Urinary bladder (tissue), 4 donors: ENCODE results near the gene RAB39A. TPM values are rescaled to one million over a fixed set of nuclear protein-coding genes. Genes with fewer than 3 reads are reported as not detected.

Experiments used
- DNase-seq: peaks from one replicate; pipeline ENCODE4 v3.0.0-alpha.2; 2015; ENCODE audit errors: extremely low spot score
- H3K27ac ChIP-seq: one replicate; pipeline ENCODE4 v1.5.1; 2013; ENCODE audit warnings: low read depth, mild to moderate bottlenecking, moderate library complexity
- H3K36me3 ChIP-seq: one replicate; pipeline ENCODE4 v1.6.1; 2013; ENCODE audit warnings: mild to moderate bottlenecking, moderate library complexity; ENCODE audit not compliant: insufficient read depth
- H3K4me1 ChIP-seq: one replicate; pipeline ENCODE4 v1.6.1; 2013; ENCODE audit warnings: mild to moderate bottlenecking, moderate library complexity; ENCODE audit not compliant: insufficient read depth
- H3K4me3 ChIP-seq: one replicate; pipeline ENCODE4 v1.5.1; 2013; ENCODE audit warnings: low read depth, low read length
- WGBS: extraction: QIAGEN DNeasy Blood & Tissue Kit; methylation state at CpG from one replicate; pipeline ENCODE4 v1.1.7; 2013; 5-methylcytosine and 5-hydroxymethylcytosine counted together
- polyA plus RNA-seq: library from polyadenylated mRNA; stranded (reverse); fragments of 200-250 nt; gene quantifications from one replicate; pipeline ENCODE4 v1.2.3, GENCODE V29; 2013
- total RNA-seq: library from RNA; depleted of rRNA; stranded (reverse); fragments of >200 nt; gene quantifications from one replicate; pipeline ENCODE4 v1.2.3, GENCODE V29; 2014
- donor health status: healthy with polysubstance abuse.
- donor health status: healthy.

Gene RAB39A
- total and polyA plus RNA-seq, 2 donors = 0.27 to 4.0 TPM

DNA sequence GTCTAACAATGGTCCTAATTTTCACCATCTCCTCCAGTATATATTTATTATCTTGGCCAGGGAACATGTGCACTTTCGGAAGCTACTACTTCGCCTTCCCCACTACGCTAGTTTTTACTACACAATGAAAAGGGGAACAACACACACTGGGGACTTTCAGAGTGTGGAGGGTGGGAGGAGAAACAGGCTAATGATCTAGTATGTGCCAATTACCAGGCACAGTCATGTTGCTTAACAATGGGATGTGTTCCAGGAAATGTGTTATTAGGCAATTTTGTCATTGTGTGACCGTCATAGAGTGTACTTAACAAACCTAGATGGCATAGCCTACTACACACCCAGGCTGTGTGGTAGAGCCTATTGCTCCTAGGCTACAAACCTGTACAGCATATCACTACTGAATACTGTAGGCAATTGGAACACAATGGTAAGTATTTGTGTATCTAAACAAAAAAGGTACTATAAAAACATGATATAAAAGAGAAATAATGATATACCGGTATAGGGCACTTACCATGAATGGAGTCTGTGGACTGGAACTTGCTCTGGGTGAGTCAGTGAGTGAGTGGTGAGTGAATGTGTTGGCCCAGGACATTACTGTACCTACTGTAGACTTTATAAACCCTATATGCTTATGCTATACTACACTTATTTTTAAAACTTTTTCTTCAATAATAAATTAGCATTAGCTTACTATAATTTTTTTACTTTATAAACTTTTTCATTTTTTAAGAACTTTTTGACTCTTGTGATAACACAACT, 60.3 kb downstream of the RAB39A start:
- no peak overlapping the region for H3K4me3 ChIP-seq
- no peak overlapping the region for H3K27ac ChIP-seq
- DNase-seq = no peak
- WGBS = 85% methylated on average over 5 of the region's 5 CpGs
- no peaks in the 10 kb centered on the region for H3K4me1 ChIP-seq
- no peaks in the 10 kb centered on the region for H3K36me3 ChIP-seq

DNA sequence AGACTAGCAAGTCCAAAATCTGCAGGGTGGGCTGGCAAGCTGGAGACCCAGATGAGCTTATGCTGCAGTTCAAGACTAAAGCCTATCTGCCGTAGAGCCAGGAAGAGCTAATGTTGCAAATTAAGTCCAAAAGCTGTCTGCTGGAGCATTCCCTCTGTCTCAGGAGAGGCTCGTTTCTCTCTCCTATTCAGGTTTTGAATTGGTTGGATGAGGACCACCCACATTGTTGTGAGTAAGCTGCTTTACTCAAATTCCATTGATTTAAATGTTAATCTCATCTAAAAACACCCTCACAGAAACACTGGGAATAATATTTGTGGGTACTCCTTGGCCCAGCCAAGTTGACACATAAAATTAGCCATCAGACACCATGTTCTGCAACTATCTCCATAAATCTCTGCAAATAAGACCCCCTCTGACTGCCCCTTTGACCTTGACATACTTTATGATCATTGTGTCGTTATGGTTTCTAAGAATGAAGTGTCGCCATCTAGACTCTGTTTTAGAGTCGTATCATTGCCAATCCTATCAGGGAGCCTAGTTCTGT, 63.7 kb downstream of the RAB39A start:
- no peak for DNase-seq
- WGBS = 42% methylated on average over 5 of the region's 5 CpGs
- Histone ChIP-seq H3K27ac (no peak overlapping the region), H3K36me3 (no peaks in the 10 kb centered on the region), H3K4me3 (no peak overlapping the region), H3K4me1 (no peaks in the 10 kb centered on the region)

DNA sequence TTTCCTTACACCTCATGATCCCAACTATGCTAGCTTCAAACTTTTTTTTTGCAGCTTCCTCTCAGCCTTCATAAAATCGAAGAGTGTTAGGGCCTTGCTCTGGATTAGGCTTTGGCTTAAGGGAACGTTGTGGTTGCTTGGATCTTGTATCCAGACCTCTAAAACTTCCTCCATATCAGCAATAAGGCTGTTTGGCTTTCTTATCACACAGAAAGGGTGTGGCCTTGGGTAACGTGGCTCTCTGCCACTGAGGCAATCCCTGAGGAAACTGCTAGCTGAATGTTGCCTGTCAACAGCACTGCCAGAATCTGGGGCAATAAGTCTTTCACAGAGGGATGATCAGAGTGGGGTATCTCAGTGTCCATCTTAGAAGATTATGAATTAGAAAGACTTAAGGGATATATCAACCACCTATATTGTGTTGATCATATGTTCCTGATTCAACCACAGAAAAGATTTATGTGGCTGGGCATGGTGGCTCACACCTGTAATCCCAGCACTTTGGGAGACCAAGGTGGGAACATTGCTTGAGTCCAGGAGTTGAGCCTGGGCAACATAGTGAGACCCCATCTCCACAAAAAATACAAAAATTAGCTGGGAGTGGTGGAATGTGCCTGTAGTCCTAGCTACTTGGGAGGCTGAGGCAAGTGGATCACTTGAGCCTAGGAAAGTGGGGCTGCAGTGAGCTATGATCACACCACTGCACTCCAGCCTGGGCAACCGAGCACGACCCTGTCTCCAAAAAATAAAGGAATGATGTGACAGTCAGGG, 67.9 kb downstream of the RAB39A start:
- H3K27ac ChIP-seq = no peak overlapping the region
- WGBS = 29% methylated on average over 5 of the region's 5 CpGs
- no peak overlapping the region for H3K4me3 ChIP-seq
- H3K36me3 ChIP-seq = no peaks in the 10 kb centered on the region
- DNase-seq = no peak
- no peaks in the 10 kb centered on the region for H3K4me1 ChIP-seq

DNA sequence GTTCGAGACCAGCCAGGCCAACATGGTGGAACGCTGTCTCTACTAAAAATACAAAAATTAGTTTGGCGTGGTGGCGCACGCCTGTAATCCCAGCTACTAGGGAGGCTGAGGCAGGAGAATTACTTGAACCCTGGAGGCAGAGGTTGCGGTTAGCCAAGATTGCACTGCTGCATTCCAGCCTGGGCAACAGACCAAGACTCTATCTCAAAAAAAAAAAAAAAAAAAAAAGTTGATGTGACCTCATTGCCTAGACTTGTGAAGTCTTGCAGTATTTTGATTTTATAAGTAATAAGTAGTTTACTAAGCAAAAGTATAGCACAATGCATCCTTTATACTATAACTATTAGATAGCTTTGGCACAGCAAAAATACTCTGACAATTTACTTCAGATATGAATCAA, 70.5 kb downstream of the RAB39A start:
- DNase-seq = no peak
- Histone ChIP-seq H3K4me1 (no peaks in the 10 kb centered on the region), H3K36me3 (no peaks in the 10 kb centered on the region), H3K27ac (no peak overlapping the region), H3K4me3 (no peak overlapping the region)
- WGBS = 94% methylated on average over 6 of the region's 6 CpGs

GRCh38 chr11:107999759-108000455, 71.7 kb downstream of the RAB39A start:
- H3K4me3 ChIP-seq = no peak overlapping the region
- H3K27ac ChIP-seq = no peak overlapping the region
- DNase-seq = no peak
- 33% methylated on average over 6 of the region's 6 CpGs for WGBS
- no peaks in the 10 kb centered on the region for H3K4me1 ChIP-seq
- H3K36me3 ChIP-seq = no peaks in the 10 kb centered on the region

DNA sequence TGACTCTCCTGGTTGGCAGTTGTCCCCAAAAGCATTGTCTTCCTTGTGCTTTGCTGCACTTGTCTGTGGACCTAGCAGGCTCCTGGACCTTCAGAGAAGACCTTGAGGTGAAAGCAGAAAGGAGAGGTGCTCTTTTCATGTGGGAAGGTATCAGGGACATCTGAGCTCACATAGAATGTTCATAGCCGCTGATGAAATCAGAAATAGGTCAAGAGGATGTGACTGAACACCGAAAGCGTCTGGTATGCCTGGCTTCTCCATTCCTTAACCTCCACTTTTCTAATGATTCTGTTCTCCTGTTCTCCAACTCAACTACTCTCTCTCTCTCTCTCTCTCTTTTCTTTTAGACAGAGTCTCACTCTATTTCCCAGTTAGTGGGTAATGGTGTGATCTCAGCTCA, 74.2 kb downstream of the RAB39A start:
- 90% methylated on average over 3 of the region's 3 CpGs for WGBS
- no peak overlapping the region for H3K27ac ChIP-seq
- H3K4me1 ChIP-seq = no peaks in the 10 kb centered on the region
- no peak for DNase-seq
- no peaks in the 10 kb centered on the region for H3K36me3 ChIP-seq
- no peak overlapping the region for H3K4me3 ChIP-seq

DNA sequence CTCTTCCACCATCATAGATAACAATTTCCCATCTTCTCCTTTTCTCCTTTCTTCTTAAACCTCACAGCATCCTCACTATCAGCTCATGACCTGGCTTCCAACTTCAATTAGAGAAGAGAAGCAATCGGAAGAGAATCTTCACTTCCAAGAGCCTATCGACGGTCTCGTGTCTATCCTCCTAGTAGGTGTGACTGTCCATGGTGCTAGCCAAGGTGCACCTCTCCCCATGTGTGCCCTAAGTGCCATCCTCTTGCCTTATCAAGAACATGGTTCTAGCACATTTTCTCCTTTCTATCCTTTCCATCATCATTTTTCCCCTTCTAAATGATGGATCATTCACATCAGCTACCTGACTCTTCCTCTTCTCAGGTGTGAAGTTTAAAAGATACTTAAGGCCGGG, 75.4 kb downstream of the RAB39A start:
- H3K4me1 ChIP-seq = no peaks in the 10 kb centered on the region
- H3K27ac ChIP-seq = no peak overlapping the region
- no peaks in the 10 kb centered on the region for H3K36me3 ChIP-seq
- 89% methylated on average over 5 of the region's 5 CpGs for WGBS
- DNase-seq = no peak
- no peak overlapping the region for H3K4me3 ChIP-seq

DNA sequence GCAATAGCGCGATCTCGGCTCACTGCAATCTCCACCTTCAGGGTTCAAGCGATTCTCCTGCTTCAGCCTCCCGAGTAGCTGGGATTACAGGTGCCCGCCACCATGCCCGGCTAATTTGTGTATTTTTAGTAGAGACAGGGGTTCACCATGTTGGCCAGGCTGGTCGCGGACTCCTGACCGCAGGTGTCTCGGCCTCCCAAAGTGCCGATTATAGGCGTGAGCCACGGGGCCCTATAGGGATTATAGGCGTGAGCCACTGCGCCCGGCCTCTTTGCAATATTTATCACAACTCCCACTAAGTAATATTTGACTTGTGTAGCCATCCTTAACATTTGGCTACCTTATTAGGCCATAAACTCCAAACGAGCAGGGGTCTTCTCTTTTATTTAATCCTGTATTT, 79.6 kb downstream of the RAB39A start:
- no peak for DNase-seq
- WGBS = 94% methylated on average over 18 of the region's 18 CpGs
- H3K4me1 ChIP-seq = no peaks in the 10 kb centered on the region
- no peak overlapping the region for H3K4me3 ChIP-seq
- H3K36me3 ChIP-seq = no peaks in the 10 kb centered on the region
- no peak overlapping the region for H3K27ac ChIP-seq

DNA sequence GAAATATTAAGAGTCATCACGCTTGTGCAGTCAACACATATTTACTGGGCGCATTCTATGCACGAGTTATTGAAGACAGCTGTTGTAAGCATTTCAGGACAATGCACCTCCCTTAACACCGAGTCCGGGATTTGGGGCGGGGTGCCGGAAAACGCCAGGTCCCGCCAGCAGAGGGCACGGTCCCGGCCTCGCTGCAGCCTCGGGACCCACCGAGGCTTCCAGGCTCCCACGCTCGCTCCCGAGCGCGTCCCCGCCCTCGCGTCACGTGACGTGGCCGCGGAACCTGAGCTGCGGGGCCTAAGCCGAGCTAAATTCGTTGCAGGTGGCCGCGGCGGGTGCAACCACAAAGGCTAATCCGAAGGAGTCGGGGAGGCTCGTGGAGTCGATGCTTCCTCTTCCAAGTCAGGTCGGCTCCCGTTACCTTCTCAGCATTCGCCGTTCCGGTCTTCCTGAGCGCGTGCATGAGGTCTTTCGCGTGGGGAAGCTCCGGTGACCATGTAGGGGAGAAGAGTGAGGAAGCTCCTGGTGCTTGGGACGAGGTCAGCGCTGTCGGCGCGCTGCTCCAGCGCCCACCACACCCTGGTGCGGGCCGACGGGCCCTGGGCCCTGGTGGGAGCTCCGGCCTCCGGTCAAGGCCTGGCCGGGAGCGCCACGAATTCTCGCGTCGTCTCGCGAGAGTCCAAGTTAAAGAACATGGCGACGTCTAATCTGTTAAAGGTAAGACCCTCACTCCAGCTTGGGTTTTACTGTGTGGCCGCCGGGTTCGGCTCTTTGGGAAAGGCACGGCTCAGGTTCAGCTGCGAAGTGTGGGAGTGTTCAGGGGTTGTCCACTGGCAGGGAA, 80.6 kb downstream of the RAB39A start, which contains the start of gene CUL5:
Gene CUL5, plus strand, starts transcription at position 243 of the 841 bp plus-strand sequence. Its CDS starts 451 bp downstream, at position 694.
- H3K27ac ChIP-seq = peak within 1 kb of the TSS; percentile 90
- under 1% methylated on average over 72 of the region's 72 CpGs for WGBS
- peak within 1 kb of the TSS; percentile 79 for H3K4me3 ChIP-seq
- no peaks in the 10 kb centered on the region for H3K4me1 ChIP-seq
- H3K36me3 ChIP-seq = no peaks in the 10 kb centered on the region
- peak; percentile 67 for DNase-seq

DNA sequence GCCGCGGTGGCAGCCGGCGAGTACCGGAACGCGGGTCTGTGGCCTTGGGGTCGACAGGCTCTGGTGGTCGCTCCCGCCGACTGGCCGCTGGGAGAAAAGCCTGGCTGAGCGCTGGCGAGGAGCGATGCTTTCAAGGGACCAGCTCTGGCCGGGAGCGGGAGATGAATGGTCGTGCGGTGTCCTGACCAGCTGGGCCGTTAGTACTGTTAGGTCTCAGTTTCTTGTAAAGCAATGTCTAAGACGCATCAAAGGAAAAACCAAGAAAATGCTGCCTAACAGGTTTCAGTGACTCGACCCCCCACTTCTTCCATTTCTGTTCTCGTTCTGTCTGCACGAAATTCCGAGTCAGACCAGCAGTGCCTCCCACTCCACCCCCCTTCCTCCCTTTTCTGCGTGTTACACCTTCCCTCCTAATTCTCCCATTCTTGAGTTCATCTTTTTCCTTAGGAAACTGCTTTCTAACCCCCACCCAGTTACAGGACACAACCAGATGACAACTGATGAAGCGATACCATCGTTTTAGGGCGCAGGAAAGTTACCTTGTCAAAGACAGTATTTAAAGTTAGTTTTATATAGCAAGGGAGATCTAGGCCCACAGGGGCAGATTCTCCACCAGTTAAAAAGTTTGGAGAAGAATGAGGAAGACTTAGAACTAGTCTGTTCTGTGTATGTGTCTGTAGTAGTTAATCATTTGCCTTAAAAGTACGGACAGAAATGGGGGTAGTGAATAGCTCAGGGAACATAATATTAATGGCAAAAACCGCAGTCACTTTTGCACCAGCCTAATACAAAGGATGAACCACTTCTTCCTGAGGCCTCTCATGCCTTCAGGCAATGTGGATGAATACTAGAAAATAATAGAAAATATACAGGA, 81.5 kb downstream of the RAB39A start:
- 2% methylated on average over 31 of the region's 31 CpGs for WGBS
- Histone ChIP-seq H3K27ac (peak overlapping the region; percentile 90), H3K36me3 (no peaks in the 10 kb centered on the region), H3K4me3 (peak overlapping the region; percentile 79), H3K4me1 (no peaks in the 10 kb centered on the region)
- DNase-seq = peak; percentile 13

GRCh38 chr11:108012139-108012725, 84.0 kb downstream of the RAB39A start:
- no peak for DNase-seq
- Histone ChIP-seq H3K36me3 (no peaks in the 10 kb centered on the region), H3K27ac (no peak overlapping the region), H3K4me1 (peaks cover 2% of the 10 kb centered on the region), H3K4me3 (no peak overlapping the region)
- 96% methylated on average over 5 of the region's 5 CpGs for WGBS
